GM12892 (cell line): ENCODE results near the gene SNX21.
"Not testable (repeated sequence)": the region's sequence is repeated elsewhere in the genome, so short reads cannot be mapped to it uniquely, and the experiment has no call there.

ENCODE experiments used
- DNase-seq: peaks from one replicate; pipeline ENCODE4 v3.0.0; 2011; ENCODE audit not compliant: insufficient read length
- FAIRE-seq: peaks from 2 replicates; lab custom pipeline; 2011; peaks lifted over from hg19 to GRCh38; lab: Jason Lieb, UNC
- POLR2A ChIP-seq: IDR thresholded peaks from 2 replicates; pipeline ENCODE4 v1.6.1; 2011; ENCODE audit warnings: low read depth, low read length, control low read depth
- POLR2AphosphoS5 ChIP-seq: IDR thresholded peaks from 2 replicates; pipeline ENCODE4 v1.6.1; 2011; ENCODE audit warnings: low read depth, low read length, control low read depth
- TAF1 ChIP-seq: IDR thresholded peaks from 2 replicates; pipeline ENCODE4 v1.6.1; 2011; ENCODE audit warnings: low read depth, mild to moderate bottlenecking, control low read depth, low read length, borderline replicate concordance

The SNX21 gene

DNA sequence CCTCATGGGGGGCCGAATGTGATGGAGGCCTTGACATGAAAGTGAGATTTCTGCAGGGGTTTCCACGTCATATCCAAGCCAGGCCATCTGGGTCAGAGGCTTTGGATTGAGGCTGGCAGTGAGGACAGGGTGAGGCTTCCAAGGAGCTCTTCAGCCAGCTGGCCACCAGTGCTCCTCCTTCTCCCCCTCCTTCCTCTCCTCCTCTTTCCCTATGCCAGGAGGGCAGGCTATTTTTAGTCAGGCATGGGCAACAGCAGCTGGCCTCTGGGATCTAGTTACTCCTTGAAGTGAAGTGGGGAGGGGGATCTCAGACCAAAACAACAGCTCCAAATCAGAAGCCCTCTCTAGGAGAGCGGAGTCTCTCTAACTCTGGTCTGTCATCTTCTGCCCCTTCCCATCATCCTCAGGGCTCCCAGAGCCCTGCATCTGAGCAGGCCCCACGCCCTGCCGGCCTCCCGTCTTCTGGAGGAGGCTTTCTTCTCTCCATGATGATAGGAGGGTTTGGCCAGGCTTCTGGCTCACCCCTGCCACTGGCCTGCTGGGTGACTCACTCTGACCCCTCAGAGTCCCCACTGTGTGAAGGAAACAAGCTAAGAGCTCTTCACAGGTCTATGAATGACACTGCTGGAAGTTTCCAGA, 7.1 kb upstream of the SNX21 start:
- TF ChIP-seq TAF1: no peak
- TF ChIP-seq POLR2A: no peak
- no peak for TF ChIP-seq POLR2AphosphoS5
- FAIRE-seq: no peak
- DNase-seq: no peak

- TF ChIP-seq TAF1 (no peak), POLR2AphosphoS5 (no peak), POLR2A (no peak)
- no peak for FAIRE-seq
- DNase-seq: no peak
Measured at GRCh38 chr20:45827030-45827652, 6.5 kb upstream of the SNX21 start, which contains the start of gene TNNC2. Gene TNNC2, minus strand, starts transcription at chr20:45827312. Its CDS starts 64 bp downstream, at chr20:45827248.

- no peak for TF ChIP-seq POLR2AphosphoS5
- no peak for TF ChIP-seq TAF1
- no peak for TF ChIP-seq POLR2A
- DNase-seq: no peak
- FAIRE-seq: no peak
Measured at GRCh38 chr20:45827712-45828111, 5.9 kb upstream of the SNX21 start.

GRCh38 chr20:45828589-45828988, 5.0 kb upstream of the SNX21 start:
- DNase-seq (no peak), FAIRE-seq (no peak)
- TF ChIP-seq POLR2AphosphoS5: no peak
- no peak for TF ChIP-seq POLR2A
- TF ChIP-seq TAF1: no peak

DNA sequence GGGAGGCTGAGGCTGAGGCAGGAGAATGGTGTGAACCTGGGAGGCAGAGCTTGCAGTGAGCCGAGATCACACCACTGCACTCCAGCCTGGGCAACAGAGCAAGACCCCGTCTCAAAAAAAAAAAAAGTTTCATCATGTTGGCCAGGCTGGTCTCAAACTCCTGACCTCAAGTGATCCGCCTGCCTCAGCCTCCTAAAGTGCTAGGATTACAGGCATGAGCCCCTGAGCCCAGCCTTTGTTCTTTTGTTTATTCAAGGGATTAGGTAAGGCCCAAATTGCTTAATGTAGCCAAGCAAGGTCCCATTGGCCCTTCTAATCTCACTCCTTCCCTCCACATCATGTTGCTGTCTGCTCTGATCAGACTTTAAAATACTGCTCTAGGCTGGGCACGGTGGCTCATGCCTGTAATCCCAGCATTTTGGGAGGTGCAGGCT, 3.9 kb upstream of the SNX21 start:
- not testable (repeated sequence) for DNase-seq, FAIRE-seq

- FAIRE-seq: no peak
- DNase-seq: no peak
- TF ChIP-seq POLR2A: no peak
- TF ChIP-seq TAF1: no peak
- TF ChIP-seq POLR2AphosphoS5: no peak
Measured at GRCh38 chr20:45832619-45833018, 980 bp upstream of the SNX21 start.

DNA sequence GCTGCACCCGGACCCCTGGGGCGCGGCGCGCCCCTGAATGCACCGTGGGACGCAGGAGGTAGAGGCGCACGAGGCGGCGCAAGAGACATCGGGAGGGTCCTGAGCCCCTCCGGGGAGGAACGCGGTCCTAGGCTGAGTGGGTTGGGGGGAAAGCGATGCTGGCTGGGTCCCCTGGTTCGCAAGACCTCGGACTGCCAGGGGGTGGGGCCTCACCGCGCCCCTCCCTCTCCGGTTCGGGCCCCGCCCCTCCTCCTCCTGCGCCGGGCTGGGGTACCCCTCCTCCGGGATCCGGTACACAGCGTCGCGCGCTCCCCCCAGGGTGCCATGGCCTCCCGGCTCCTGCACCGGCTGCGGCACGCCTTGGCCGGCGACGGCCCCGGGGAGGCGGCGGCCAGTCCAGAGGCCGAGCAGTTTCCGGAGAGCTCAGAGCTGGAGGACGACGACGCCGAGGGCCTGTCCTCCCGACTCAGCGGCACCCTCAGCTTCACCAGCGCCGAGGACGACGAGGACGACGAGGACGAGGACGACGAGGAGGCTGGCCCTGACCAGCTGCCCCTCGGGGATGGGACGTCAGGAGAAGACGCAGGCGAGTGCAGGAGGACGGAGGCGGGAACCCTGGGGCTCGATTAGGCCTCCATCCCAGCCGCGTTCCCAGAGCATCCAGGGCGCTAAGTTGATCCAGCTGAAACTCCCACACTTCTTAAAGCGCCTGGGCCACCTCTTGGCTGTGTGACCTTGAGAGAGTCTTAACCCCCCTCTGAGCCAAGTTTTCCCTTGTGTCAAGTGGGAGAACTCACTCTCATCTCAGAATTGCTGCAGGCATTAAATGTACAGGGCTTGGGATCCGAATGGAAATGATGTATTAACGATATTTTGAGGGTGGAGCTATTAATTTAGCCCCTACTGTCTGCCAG, 541 bp downstream of the SNX21 start:
- FAIRE-seq (no peak), DNase-seq (peak; percentile 63)
- TF ChIP-seq TAF1 (no peak), POLR2AphosphoS5 (no peak), POLR2A (no peak)

GRCh38 chr20:45834797-45835161, 1.2 kb downstream of the SNX21 start:
- no peak for TF ChIP-seq POLR2A
- TF ChIP-seq TAF1: no peak
- no peak for TF ChIP-seq POLR2AphosphoS5
- FAIRE-seq (no peak), DNase-seq (no peak)

GRCh38 chr20:45835329-45835765, 1.7 kb downstream of the SNX21 start:
- TF ChIP-seq TAF1: no peak
- no peak for TF ChIP-seq POLR2A
- TF ChIP-seq POLR2AphosphoS5: no peak
- no peak for DNase-seq
- FAIRE-seq: no peak

GRCh38 chr20:45835825-45836224, 2.2 kb downstream of the SNX21 start:
- no peak for DNase-seq
- FAIRE-seq: no peak
- TF ChIP-seq POLR2A (no peak), TAF1 (no peak), POLR2AphosphoS5 (no peak)

DNA sequence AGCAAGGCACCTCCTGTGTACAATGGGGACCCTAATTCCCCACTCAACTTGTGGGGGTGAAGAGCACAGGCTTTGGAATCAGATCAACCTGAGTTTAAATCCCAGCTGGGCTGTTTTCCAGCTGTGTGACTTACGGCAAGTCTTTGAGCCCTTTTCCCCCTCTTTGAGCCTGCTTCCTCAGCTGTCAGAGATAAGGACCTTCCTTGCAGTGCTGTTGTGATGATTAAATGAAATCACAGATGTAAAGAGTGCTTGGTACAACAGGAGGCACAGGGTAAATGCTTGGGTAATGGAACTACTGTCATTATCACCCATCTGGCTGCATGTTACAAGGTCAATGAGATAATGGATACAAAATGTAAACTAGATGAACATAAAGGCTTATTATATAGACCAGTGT, 3.2 kb downstream of the SNX21 start:
- no peak for DNase-seq
- no peak for FAIRE-seq
- TF ChIP-seq POLR2AphosphoS5: no peak

DNA sequence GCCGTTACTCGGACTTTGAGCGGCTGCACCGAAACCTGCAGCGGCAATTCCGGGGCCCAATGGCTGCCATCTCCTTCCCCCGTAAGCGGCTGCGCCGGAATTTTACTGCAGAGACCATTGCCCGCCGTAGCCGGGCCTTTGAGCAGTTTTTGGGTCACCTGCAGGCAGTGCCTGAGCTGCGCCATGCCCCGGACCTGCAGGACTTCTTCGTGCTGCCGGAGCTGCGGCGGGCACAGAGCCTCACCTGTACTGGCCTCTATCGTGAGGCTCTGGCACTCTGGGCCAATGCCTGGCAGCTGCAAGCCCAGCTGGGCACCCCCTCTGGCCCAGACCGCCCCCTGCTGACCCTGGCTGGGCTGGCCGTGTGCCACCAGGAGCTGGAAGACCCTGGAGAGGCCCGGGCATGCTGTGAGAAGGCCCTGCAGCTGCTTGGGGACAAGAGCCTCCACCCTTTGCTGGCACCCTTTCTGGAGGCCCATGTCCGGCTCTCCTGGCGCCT, 7.2 kb downstream of the SNX21 start:
- TF ChIP-seq TAF1: no peak
- no peak for TF ChIP-seq POLR2AphosphoS5
- TF ChIP-seq POLR2A: no peak
- FAIRE-seq (no peak), DNase-seq (no peak)
